Measurements from ENCODE around the gene RTN4R. TPM values are rescaled to one million over a fixed set of nuclear protein-coding genes. Genes with fewer than 3 reads are reported as not detected.

Gene RTN4R
- total RNA-seq, 1 donor from 2014 or later: 9.8 TPM

DNA sequence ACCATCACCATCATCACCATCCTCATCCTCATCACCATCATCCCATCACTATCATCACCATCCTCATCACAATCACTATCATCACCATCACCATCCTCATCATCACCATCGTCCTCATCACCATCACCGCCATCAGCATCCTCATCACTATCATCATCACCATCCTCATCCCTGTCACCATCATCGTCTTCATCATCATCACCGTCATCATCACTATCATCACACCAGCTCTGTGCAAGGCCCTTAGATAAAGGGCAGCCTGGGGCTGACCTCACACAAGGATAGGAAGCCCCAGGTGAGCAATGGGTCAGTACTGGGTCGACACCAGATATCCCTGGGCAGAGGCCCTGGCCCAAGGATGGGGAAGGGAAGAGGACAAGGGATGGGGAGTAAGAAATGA, 16.1 kb downstream of the RTN4R start:
- ATAC-seq: no peak
- H3K4me1 ChIP-seq: peaks cover 11% of the 10 kb centered on the region
- H3K27ac ChIP-seq: no peak overlapping the region
- no peaks in the 10 kb centered on the region for H3K27me3 ChIP-seq
- no peaks in the 10 kb centered on the region for H3K36me3 ChIP-seq
- DNase-seq: no peak
- H3K9me3 ChIP-seq: no peaks in the 10 kb centered on the region
- H3K4me3 ChIP-seq: no peak overlapping the region
- TF ChIP-seq, protein P1, sequence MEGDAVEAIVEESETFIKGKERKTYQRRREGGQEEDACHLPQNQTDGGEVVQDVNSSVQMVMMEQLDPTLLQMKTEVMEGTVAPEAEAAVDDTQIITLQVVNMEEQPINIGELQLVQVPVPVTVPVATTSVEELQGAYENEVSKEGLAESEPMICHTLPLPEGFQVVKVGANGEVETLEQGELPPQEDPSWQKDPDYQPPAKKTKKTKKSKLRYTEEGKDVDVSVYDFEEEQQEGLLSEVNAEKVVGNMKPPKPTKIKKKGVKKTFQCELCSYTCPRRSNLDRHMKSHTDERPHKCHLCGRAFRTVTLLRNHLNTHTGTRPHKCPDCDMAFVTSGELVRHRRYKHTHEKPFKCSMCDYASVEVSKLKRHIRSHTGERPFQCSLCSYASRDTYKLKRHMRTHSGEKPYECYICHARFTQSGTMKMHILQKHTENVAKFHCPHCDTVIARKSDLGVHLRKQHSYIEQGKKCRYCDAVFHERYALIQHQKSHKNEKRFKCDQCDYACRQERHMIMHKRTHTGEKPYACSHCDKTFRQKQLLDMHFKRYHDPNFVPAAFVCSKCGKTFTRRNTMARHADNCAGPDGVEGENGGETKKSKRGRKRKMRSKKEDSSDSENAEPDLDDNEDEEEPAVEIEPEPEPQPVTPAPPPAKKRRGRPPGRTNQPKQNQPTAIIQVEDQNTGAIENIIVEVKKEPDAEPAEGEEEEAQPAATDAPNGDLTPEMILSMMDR (IDR thresholded peaks at IDR 0.05): no peak
- intact Hi-C loops (cut with DNase I): no loop called here

DNA sequence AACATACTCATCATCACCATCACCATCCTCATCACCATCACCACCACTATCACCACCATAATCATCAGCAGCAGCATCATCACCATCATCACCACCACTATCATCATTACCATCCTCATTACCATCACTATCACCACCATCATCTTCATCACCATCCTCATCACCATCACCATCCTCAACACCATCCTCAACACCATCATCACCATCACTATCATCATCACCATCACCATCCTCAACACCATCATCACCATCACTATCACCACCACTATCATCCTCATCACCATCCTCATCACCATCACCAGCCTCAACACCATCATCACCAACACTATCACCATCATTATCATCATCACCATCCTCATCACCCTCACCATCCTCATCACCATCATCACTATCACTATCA, 16.6 kb downstream of the RTN4R start:
- ATAC-seq (no peak), DNase-seq (no peak)
- H3K27me3 ChIP-seq: no peaks in the 10 kb centered on the region
- H3K4me3 ChIP-seq: no peak overlapping the region
- intact Hi-C loops (cut with DNase I): no loop called here
- H3K4me1 ChIP-seq: peaks cover 11% of the 10 kb centered on the region
- TF ChIP-seq, protein P1 (IDR thresholded peaks at IDR 0.05): no peak
- H3K27ac ChIP-seq: no peak overlapping the region
- H3K36me3 ChIP-seq: no peaks in the 10 kb centered on the region
- H3K9me3 ChIP-seq: no peaks in the 10 kb centered on the region

DNA sequence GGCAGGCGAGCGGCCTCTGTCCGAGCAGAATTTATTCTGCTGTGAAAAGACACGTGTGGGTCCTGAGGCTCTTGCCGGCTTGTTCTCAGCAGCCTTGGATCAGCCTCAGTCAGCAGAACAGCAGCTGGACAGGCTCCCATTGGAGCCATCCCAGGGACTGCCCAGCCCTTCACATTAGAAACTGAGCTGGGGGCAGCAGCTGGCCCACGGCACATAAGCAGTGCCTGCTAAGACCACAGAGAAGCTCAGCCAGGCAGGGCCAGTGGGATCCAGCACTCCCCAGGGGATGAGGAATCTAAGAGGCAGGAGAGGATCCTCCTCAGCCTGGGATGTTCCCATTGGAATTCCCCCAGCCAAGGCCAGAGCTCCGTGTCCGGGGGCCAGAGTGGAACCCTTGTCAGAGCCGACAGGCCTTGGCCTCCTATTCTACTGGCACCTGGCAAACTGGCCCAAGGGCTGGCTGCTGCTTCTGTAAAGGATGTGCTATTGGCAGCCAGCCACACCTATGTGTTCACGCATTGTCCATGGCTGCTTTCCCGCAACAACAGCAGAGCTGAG, 18.2 kb downstream of the RTN4R start:
- DNase-seq: no peak
- H3K36me3 ChIP-seq: no peaks in the 10 kb centered on the region
- no peak for ATAC-seq
- no peak overlapping the region for H3K4me3 ChIP-seq
- H3K27ac ChIP-seq: no peak overlapping the region
- TF ChIP-seq, protein P1 (IDR thresholded peaks at IDR 0.05): no peak
- peaks cover 11% of the 10 kb centered on the region for H3K4me1 ChIP-seq
- H3K9me3 ChIP-seq: no peaks in the 10 kb centered on the region
- intact Hi-C loops (cut with DNase I): no loop called here
- H3K27me3 ChIP-seq: no peaks in the 10 kb centered on the region

DNA sequence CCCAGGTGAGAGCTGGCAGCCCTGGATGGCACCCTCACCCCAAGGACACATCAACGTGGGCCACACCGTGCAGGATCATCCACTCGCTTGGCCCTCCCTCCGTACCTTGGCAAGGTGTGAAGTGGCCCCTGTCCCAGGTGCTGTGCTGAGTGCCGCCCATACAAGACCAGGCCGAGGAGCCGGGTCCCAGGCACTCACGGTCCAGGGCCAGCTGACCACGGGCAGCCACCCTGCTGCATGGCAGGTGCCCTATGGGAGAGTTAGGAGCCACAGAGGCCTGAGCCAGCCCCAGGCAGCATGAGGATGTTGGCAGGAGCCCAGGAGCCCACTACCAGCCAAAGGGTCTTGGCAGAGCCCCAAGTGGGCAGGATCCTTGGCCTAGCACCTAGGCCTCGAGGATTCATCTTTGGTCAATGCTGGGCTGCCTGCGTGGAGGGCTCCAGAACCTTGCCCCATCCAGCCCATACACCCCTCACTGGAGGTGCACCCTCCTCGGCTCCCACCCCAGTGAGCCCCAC, 19.6 kb downstream of the RTN4R start:
- peaks cover 22% of the 10 kb centered on the region for H3K4me1 ChIP-seq
- no peak for DNase-seq

DNA sequence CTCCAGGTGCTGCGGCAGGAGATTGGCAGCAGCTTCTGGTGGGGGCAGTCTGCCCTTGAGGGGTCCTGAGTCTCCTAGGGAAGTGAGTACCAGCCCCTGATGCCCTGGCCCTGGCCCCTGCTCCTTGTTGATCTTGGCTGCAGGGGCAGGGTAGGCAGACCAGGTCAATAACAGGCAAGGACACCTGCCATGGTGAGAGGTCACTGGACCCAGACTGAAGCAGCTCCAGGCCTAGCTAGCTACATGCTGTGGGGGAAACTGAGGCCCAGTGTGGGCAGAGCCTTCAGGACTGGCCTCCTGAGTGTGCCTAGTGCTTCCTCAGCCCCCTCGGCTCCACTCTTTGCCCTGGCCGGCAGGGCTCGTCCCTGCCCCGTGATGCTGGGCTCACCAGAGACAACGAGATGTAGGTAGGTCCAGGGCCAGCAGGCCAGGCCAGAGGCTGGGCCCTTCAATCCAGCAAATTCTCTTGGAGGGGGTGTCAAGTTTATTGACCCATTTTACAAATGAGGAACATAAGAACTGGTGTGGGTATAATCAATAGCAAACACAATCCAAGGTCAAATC, 20.4 kb downstream of the RTN4R start:
- no peak overlapping the region for H3K27ac ChIP-seq
- no peak overlapping the region for H3K4me3 ChIP-seq
- no peak for ATAC-seq
- DNase-seq: no peak
- no peaks in the 10 kb centered on the region for H3K27me3 ChIP-seq
- no peaks in the 10 kb centered on the region for H3K9me3 ChIP-seq
- intact Hi-C loops (cut with DNase I): no loop called here
- peaks cover 30% of the 10 kb centered on the region for H3K4me1 ChIP-seq
- TF ChIP-seq, protein P1 (IDR thresholded peaks at IDR 0.05): no peak
- no peaks in the 10 kb centered on the region for H3K36me3 ChIP-seq

More for the DNA sequence above, 19.6 kb downstream of the RTN4R start:
- Histone ChIP-seq H3K27ac (no peak overlapping the region), H3K36me3 (no peaks in the 10 kb centered on the region), H3K4me3 (no peak overlapping the region), H3K27me3 (no peaks in the 10 kb centered on the region), H3K9me3 (no peaks in the 10 kb centered on the region)
- TF ChIP-seq, protein P1 (IDR thresholded peaks at IDR 0.05): no peak
- ATAC-seq: no peak
- intact Hi-C loops (cut with DNase I): no loop called here

Data from upper lobe of right lung (tissue), 1 donor.